ENCODE results near the gene SORCS1. TPM values are rescaled to one million over a fixed set of nuclear protein-coding genes. Genes with fewer than 3 reads are reported as not detected.

SORCS1 gene
- total and polyA plus RNA-seq, 2 donors (not counting 1 experiment from before 2014, with no cell fraction given): under 0.01 to 0.01 TPM

DNA sequence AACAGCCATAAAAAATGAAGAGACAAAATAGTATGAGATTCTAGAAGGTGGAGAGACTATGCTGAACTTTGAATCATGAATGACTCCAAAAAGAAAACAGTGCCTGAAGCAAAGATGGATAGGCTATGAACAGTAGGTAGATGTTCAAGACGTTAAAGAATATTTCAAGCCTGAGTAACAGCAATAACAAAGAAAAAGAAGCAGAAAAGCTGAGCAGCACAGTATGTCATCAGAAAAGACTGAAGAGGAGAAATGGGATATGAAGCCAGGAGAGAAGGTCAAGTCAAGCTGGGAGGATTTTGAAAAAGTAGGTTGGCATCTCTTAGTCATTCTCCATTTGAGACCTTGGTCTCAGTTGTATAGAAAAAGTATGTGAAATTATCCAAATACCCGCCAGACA lies 484.4 kb downstream of the SORCS1 start:
- no peak overlapping the region for H3K9ac ChIP-seq (ENCODE audit: insufficient read depth, low read length)
- H3K4me2 ChIP-seq (ENCODE audit: extremely low read depth, insufficient read depth, low read length): no peak overlapping the region
- no peak overlapping the region for H2AFZ ChIP-seq (ENCODE audit: low read length)
- no peaks in the 10 kb centered on the region for H3K9me3 ChIP-seq (ENCODE audit: control insufficient read depth, insufficient read depth, low read depth, low read length)
- H3K27me3 ChIP-seq (ENCODE audit: control insufficient read depth, insufficient read depth, low read length): no peaks in the 10 kb centered on the region
- H3K27ac ChIP-seq (ENCODE audit: insufficient read depth, low read length): no peak overlapping the region
- no peak for DNase-seq (ENCODE audit: low read depth in 2 of 2)
- no peak overlapping the region for H3K4me3 ChIP-seq (replicated peaks in 1 of 4; ENCODE audit: control extremely low read depth in 1 of 4, insufficient read depth in 1 of 4, low read depth in 3 of 4, low read length in 4 of 4)
- H4K20me1 ChIP-seq (ENCODE audit: control insufficient read depth, extremely low read depth, insufficient read depth, low read length): no peaks in the 10 kb centered on the region
- TF ChIP-seq, protein P1, sequence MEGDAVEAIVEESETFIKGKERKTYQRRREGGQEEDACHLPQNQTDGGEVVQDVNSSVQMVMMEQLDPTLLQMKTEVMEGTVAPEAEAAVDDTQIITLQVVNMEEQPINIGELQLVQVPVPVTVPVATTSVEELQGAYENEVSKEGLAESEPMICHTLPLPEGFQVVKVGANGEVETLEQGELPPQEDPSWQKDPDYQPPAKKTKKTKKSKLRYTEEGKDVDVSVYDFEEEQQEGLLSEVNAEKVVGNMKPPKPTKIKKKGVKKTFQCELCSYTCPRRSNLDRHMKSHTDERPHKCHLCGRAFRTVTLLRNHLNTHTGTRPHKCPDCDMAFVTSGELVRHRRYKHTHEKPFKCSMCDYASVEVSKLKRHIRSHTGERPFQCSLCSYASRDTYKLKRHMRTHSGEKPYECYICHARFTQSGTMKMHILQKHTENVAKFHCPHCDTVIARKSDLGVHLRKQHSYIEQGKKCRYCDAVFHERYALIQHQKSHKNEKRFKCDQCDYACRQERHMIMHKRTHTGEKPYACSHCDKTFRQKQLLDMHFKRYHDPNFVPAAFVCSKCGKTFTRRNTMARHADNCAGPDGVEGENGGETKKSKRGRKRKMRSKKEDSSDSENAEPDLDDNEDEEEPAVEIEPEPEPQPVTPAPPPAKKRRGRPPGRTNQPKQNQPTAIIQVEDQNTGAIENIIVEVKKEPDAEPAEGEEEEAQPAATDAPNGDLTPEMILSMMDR (conservative IDR thresholded peaks at IDR 0.05 in 1 of 2, IDR thresholded peaks at IDR 0.05 in 1 of 2; ENCODE audit: low read depth in 1 of 2, low read length in 2 of 2): no peak
- no peak for TF ChIP-seq EZH2 (IDR thresholded peaks at IDR 0.05; ENCODE audit: low read length, missing control alignments)
- H3K36me3 ChIP-seq (ENCODE audit: control insufficient read depth, insufficient read depth, low read length): no peaks in the 10 kb centered on the region
- H3K79me2 ChIP-seq (ENCODE audit: control insufficient read depth, insufficient read depth, low read length): no peaks in the 10 kb centered on the region
- H3K4me1 ChIP-seq (ENCODE audit: control insufficient read depth, extremely low read depth, insufficient read depth, low read length): no peaks in the 10 kb centered on the region

DNA sequence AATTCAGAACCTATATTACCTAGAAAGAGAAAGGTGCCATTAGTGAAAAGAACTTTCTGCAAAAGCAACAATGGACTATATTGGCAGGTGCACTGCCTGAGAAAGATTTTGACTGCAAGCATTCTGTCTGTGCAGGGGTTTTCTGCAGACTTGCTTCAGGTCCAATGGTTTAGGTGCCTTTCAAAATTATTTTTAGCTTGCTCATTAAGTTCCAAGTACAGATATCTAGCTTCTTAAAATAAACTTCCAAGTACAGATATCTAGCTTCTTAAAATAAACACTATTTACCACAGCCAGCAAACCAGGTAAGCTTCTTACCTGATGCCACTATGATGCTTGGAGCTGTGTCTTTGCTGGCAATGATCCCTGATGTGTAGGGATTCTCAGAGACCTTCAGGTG lies 485.2 kb downstream of the SORCS1 start:
- H3K4me2 ChIP-seq (ENCODE audit: extremely low read depth, insufficient read depth, low read length): no peak overlapping the region
- no peak overlapping the region for H3K9ac ChIP-seq (ENCODE audit: insufficient read depth, low read length)
- H3K79me2 ChIP-seq (ENCODE audit: control insufficient read depth, insufficient read depth, low read length): no peaks in the 10 kb centered on the region
- no peak for DNase-seq (ENCODE audit: low read depth in 2 of 2)
- H4K20me1 ChIP-seq (ENCODE audit: control insufficient read depth, extremely low read depth, insufficient read depth, low read length): no peaks in the 10 kb centered on the region
- no peaks in the 10 kb centered on the region for H3K27me3 ChIP-seq (ENCODE audit: control insufficient read depth, insufficient read depth, low read length)
- no peaks in the 10 kb centered on the region for H3K36me3 ChIP-seq (ENCODE audit: control insufficient read depth, insufficient read depth, low read length)
- H3K9me3 ChIP-seq (ENCODE audit: control insufficient read depth, insufficient read depth, low read depth, low read length): no peaks in the 10 kb centered on the region
- no peak overlapping the region for H2AFZ ChIP-seq (ENCODE audit: low read length)
- H3K4me3 ChIP-seq (replicated peaks in 1 of 4; ENCODE audit: control extremely low read depth in 1 of 4, insufficient read depth in 1 of 4, low read depth in 3 of 4, low read length in 4 of 4): no peak overlapping the region
- H3K4me1 ChIP-seq (ENCODE audit: control insufficient read depth, extremely low read depth, insufficient read depth, low read length): no peaks in the 10 kb centered on the region
- H3K27ac ChIP-seq (ENCODE audit: insufficient read depth, low read length): no peak overlapping the region
- TF ChIP-seq EZH2 (IDR thresholded peaks at IDR 0.05; ENCODE audit: low read length, missing control alignments): no peak
- TF ChIP-seq, protein P1 (conservative IDR thresholded peaks at IDR 0.05 in 1 of 2, IDR thresholded peaks at IDR 0.05 in 1 of 2; ENCODE audit: low read depth in 1 of 2, low read length in 2 of 2): no peak

DNA sequence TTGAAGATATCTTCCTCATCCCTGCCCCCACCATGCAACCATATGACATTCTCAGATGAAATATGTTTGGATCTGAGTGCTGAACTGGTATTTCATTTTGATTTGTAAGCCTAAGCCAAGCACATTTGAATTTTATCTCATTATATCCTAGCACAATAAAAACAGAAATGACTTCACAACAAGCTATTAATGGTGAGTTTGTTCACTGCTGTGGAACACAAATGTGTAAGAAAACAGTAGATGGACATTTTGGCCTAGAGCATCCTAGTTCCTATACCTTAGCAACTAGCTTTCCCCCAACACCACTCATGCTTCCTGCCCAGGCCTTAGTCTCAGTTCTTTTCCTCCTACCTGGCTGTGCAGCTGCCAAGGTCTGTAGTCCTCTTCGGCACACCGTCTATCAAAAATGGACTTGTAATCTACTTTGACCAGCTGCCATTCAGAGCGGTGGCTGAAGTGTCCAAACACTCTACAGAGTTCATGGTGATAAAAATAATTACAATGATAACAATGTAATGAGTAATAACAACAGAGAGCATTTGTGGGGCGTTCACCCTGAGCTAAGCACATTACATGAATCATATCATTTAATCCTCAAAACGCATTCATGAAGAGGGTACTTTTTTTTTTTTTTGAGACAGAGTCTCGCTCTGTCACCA lies 491.9 kb downstream of the SORCS1 start:
- no peak overlapping the region for H3K4me2 ChIP-seq (ENCODE audit: extremely low read depth, insufficient read depth, low read length)
- H3K36me3 ChIP-seq (ENCODE audit: control insufficient read depth, insufficient read depth, low read length): no peaks in the 10 kb centered on the region
- no peaks in the 10 kb centered on the region for H3K4me1 ChIP-seq (ENCODE audit: control insufficient read depth, extremely low read depth, insufficient read depth, low read length)
- TF ChIP-seq, protein P1 (conservative IDR thresholded peaks at IDR 0.05 in 1 of 2, IDR thresholded peaks at IDR 0.05 in 1 of 2; ENCODE audit: low read depth in 1 of 2, low read length in 2 of 2): no peak
- no peak for TF ChIP-seq EZH2 (IDR thresholded peaks at IDR 0.05; ENCODE audit: low read length, missing control alignments)
- H2AFZ ChIP-seq (ENCODE audit: low read length): no peak overlapping the region
- no peak overlapping the region for H3K9ac ChIP-seq (ENCODE audit: insufficient read depth, low read length)
- no peak overlapping the region for H3K4me3 ChIP-seq (replicated peaks in 1 of 4; ENCODE audit: control extremely low read depth in 1 of 4, insufficient read depth in 1 of 4, low read depth in 3 of 4, low read length in 4 of 4)
- no peaks in the 10 kb centered on the region for H3K27me3 ChIP-seq (ENCODE audit: control insufficient read depth, insufficient read depth, low read length)
- no peaks in the 10 kb centered on the region for H4K20me1 ChIP-seq (ENCODE audit: control insufficient read depth, extremely low read depth, insufficient read depth, low read length)
- H3K79me2 ChIP-seq (ENCODE audit: control insufficient read depth, insufficient read depth, low read length): no peaks in the 10 kb centered on the region
- H3K9me3 ChIP-seq (ENCODE audit: control insufficient read depth, insufficient read depth, low read depth, low read length): no peaks in the 10 kb centered on the region
- H3K27ac ChIP-seq (ENCODE audit: insufficient read depth, low read length): no peak overlapping the region
- DNase-seq (ENCODE audit: low read depth in 2 of 2): no peak
